Cardiac muscle cell (in vitro differentiated cells and primary cell): ENCODE results near the gene IGFBP4. TPM values are rescaled to one million over a fixed set of nuclear protein-coding genes. Genes with fewer than 3 reads are reported as not detected.

ENCODE experiments used
- DNase-seq, 2 donors: peaks; one replicate each; pipeline versions ENCODE4 v3.0.0 to v3.0.0-alpha.2; 2010 to 2017; ENCODE audit warnings: low read depth in 1 of 2, low spot score in 1 of 2
- H3K27ac ChIP-seq: fragments of 200-600 bp; sonication (generic); 2 replicates; pipeline ENCODE4 v1.5.1; 2016
- H3K27me3 ChIP-seq: fragments of 200-600 bp; sonication (generic); 2 replicates; pipeline ENCODE4 v1.6.0; 2016; ENCODE audit warnings: control low read depth
- H3K36me3 ChIP-seq: fragments of 200-600 bp; sonication (generic); 2 replicates; pipeline ENCODE4 v1.5.1; 2016; ENCODE audit warnings: control low read depth
- H3K4me1 ChIP-seq: fragments of 200-600 bp; sonication (generic); 2 replicates; pipeline ENCODE4 v1.8.1; 2017; ENCODE audit warnings: low read depth, mild to moderate bottlenecking, mixed run types
- H3K4me3 ChIP-seq: fragments of 200-600 bp; sonication (generic); 2 replicates; pipeline ENCODE4 v1.5.1; 2016; ENCODE audit warnings: mild to moderate bottlenecking
- H3K9me3 ChIP-seq: fragments of 200-600 bp; sonication (generic); 2 replicates; pipeline ENCODE4 v1.5.1; 2017; ENCODE audit warnings: low read depth, mild to moderate bottlenecking, control low read depth
- CTCF ChIP-seq: IDR thresholded peaks from 2 replicates; pipeline ENCODE4 v1.5.1; 2012; ENCODE audit warnings: low read depth, mild to moderate bottlenecking, low read length
- polyA plus RNA-seq: library from polyadenylated mRNA; unstranded; fragments of >200 nt; fragmentation: Nextera tagmentation; extraction: Ambion mirVana; gene quantifications from 2 replicates; pipeline ENCODE4 v1.2.1, GENCODE V29; 2016
- total RNA-seq: library from RNA; depleted of rRNA; stranded (reverse); fragments of >200 nt; gene quantifications from 2 replicates; pipeline ENCODE4 v1.2.3, GENCODE V29; 2016

IGFBP4 gene
- total and polyA plus RNA-seq, 2 experiments from 2014 or later, result 87.4 to 109 TPM

- DNase-seq, result no peak
- TF ChIP-seq CTCF, result no peak
Measured at GRCh38 chr17:40448639-40449261, 5.5 kb downstream of the IGFBP4 start.

GRCh38 chr17:40450175-40450574 lies 6.9 kb downstream of the IGFBP4 start:
- H3K9me3 ChIP-seq, result no peaks in the 10 kb centered on the region
- peak; percentile 63 for TF ChIP-seq CTCF
- no peak for DNase-seq
- peaks cover 26% of the 10 kb centered on the region for H3K4me1 ChIP-seq
- H3K36me3 ChIP-seq, result peaks cover 11% of the 10 kb centered on the region
- H3K27ac ChIP-seq, result no peak overlapping the region
- H3K27me3 ChIP-seq, result no peaks in the 10 kb centered on the region
- H3K4me3 ChIP-seq, result no peak overlapping the region

More at GRCh38 chr17:40448639-40449261, 5.5 kb downstream of the IGFBP4 start:
- no peak overlapping the region for H3K27ac ChIP-seq
- H3K36me3 ChIP-seq, result peaks cover under 1% of the 10 kb centered on the region
- no peaks in the 10 kb centered on the region for H3K9me3 ChIP-seq
- no peaks in the 10 kb centered on the region for H3K27me3 ChIP-seq
- H3K4me3 ChIP-seq, result no peak overlapping the region
- peaks cover 36% of the 10 kb centered on the region for H3K4me1 ChIP-seq

GRCh38 chr17:40451420-40451819 lies 8.2 kb downstream of the IGFBP4 start:
- Histone ChIP-seq H3K27me3 (no peaks in the 10 kb centered on the region), H3K4me3 (no peak overlapping the region), H3K9me3 (no peaks in the 10 kb centered on the region), H3K36me3 (peaks cover 11% of the 10 kb centered on the region), H3K4me1 (peaks cover 20% of the 10 kb centered on the region), H3K27ac (peak overlapping the region; percentile 11)
- DNase-seq, result peak; percentile 82 to 98
- TF ChIP-seq CTCF, result no peak

- DNase-seq, result peak in 1 of 2 donors; percentile 93
- Histone ChIP-seq H3K27me3 (no peaks in the 10 kb centered on the region), H3K4me1 (peaks cover 20% of the 10 kb centered on the region), H3K4me3 (no peak overlapping the region), H3K9me3 (no peaks in the 10 kb centered on the region), H3K27ac (peak overlapping the region; percentile 22), H3K36me3 (peaks cover 11% of the 10 kb centered on the region)
- no peak for TF ChIP-seq CTCF
Measured at GRCh38 chr17:40452216-40452787, 9.1 kb downstream of the IGFBP4 start.

GRCh38 chr17:40452921-40453378 lies 9.7 kb downstream of the IGFBP4 start:
- peaks cover 11% of the 10 kb centered on the region for H3K36me3 ChIP-seq
- no peak for TF ChIP-seq CTCF
- peaks cover 26% of the 10 kb centered on the region for H3K4me1 ChIP-seq
- no peak overlapping the region for H3K27ac ChIP-seq
- no peaks in the 10 kb centered on the region for H3K9me3 ChIP-seq
- DNase-seq, result no peak
- no peaks in the 10 kb centered on the region for H3K27me3 ChIP-seq
- H3K4me3 ChIP-seq, result no peak overlapping the region
